SH-SY5Y (cell line): ENCODE data around the gene DCDC2B.

Experiments
- GATA2 ChIP-seq: IDR thresholded peaks from 2 replicates; pipeline ENCODE4 v1.6.1; 2011; ENCODE audit warnings: mild to moderate bottlenecking, low read depth, low read length
- GATA3 ChIP-seq: IDR thresholded peaks from 2 replicates; pipeline ENCODE4 v1.6.1; 2011; ENCODE audit warnings: low read depth, mild to moderate bottlenecking, low read length, moderate library complexity

DCDC2B gene

GRCh38 chr1:32255072-32256071 lies 46.5 kb downstream of the DCDC2B start:
- no peak for TF ChIP-seq GATA2
- TF ChIP-seq GATA3, result no peak

GRCh38 chr1:32256473-32257226 lies 47.8 kb downstream of the DCDC2B start:
- TF ChIP-seq GATA2, result no peak
- no peak for TF ChIP-seq GATA3

DNA sequence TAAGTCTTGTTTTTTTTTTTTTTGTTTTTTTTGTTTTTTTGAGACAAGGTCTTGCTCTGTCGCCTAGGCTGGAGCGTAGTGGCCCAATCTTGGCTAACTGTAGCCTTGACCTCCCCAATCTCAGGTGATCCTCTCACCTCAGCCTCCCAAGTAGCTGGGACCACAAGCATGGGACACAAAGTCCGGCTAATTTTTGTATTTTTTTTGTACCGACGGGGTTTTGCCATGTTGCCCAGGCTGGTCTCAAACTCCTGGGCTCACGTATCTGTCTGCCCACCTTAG lies 48.3 kb downstream of the DCDC2B start:
- TF ChIP-seq GATA3 (no peak), GATA2 (no peak)

GRCh38 chr1:32263744-32264143 lies 54.9 kb downstream of the DCDC2B start:
- TF ChIP-seq GATA3 (no peak), GATA2 (no peak)
